NT2/D1 (cell line): ENCODE results near the gene PANX2.

Source experiments
- SUZ12 ChIP-seq: IDR thresholded peaks from 2 replicates; pipeline ENCODE4 v1.6.1; 2011; ENCODE audit not compliant: insufficient read length, insufficient read depth; ENCODE audit errors: extremely low read depth
- YY1 ChIP-seq: IDR thresholded peaks from 2 replicates; pipeline ENCODE4 v1.6.1; 2011; ENCODE audit not compliant: insufficient read length, insufficient read depth
- ZNF274 ChIP-seq: IDR thresholded peaks from 2 replicates; pipeline ENCODE4 v1.6.1; 2011; ENCODE audit warnings: mild to moderate bottlenecking, low read depth, low read length

- TF ChIP-seq ZNF274: no peak
- no peak for TF ChIP-seq YY1
- TF ChIP-seq SUZ12: no peak
Observed at GRCh38 chr22:50216684-50217520, 46.4 kb downstream of the PANX2 start.
